HG03064 (cell line): ENCODE measurements around the gene GLI1.

Source experiments
- ATAC-seq: cut with Tn5 transposase; IDR thresholded peaks from one replicate; pipeline ENCODE4 v1.9.1; 2021; ENCODE audit warnings: low read depth; ENCODE audit not compliant: unreplicated experiment

The GLI1 gene

DNA sequence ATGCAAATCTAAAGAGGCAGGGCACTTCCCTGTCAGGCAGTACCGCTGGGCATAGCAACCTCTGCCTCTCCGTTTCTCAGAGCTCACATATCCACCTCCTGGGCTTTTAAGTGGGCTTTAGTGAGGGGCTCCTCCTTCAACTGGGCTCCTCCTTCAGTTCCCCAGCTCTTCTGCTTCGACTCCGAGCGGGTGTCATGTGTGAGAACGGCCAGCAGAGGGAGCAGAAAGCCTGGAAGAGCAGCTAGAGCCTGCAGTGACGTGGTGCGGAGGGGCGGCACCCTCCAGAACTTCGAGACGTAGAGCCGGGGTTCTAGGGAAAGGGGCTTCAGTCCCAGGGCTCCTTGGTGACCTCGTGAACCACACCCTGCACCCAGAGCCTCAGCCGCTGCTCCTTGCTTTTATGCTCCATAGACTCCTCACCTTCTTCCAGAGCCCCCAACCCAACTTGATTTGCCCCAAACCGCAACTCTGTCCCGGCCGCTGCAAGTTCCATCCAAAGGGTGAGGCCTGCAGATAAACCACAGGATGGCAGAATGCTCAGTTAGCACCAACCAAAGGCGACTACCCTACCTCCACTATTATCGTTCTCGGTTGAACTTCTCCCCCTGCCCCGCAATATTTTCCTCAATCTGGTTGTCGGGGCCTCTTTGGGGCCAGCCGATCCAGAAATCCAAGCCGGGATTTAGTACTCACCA, 383 bp upstream of the GLI1 start:
- ATAC-seq: peak; percentile 41

GRCh38 chr12:57460468-57460784, 841 bp downstream of the GLI1 start:
- no peak for ATAC-seq

- no peak for ATAC-seq
These were observed 1.3 kb downstream of the GLI1 start for GRCh38 chr12:57460841-57461275.

GRCh38 chr12:57461276-57461916, 1.8 kb downstream of the GLI1 start:
- ATAC-seq: no peak

DNA sequence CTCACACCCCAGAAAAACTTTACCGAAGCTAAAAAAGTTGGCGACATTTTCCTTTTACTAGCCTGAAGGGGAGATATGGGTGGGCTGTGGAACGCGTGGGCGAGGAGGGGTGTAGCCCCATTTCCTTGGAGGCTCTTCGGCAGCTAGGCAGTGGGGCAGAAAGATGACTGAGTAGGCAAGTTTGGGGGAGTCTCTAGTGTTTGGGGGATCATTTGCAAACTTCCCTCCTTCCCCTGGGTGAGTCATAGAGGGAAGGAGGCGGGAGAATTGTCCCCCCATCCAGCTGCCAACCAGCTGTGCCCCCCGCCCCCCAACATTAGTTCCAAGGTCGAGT, 2.3 kb downstream of the GLI1 start:
- no peak for ATAC-seq

GRCh38 chr12:57462251-57462911, 2.8 kb downstream of the GLI1 start:
- peak; percentile 52 for ATAC-seq

DNA sequence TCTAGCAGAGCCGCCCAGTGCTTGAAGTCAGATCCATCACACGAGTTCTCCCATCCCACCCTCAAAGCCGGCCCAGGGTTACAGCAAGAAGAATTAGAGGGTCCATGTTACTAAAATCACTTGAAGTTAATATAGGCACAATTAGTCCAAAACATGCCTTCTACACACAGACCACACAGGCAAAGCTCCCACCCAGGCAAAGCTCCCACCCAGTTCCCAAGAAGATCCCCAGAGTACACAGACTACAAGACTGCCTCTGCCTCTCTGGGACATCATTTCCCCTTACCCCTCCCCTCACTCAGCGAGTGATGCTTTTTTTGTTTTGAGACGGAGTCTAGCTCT, 3.3 kb downstream of the GLI1 start:
- ATAC-seq: no peak

- no peak for ATAC-seq
These were observed 5.0 kb downstream of the GLI1 start for GRCh38 chr12:57464569-57464968.

- no peak for ATAC-seq
These were observed 5.6 kb downstream of the GLI1 start for GRCh38 chr12:57465030-57465746.

- ATAC-seq: no peak
These were observed 6.3 kb downstream of the GLI1 start for GRCh38 chr12:57465747-57466505.

GRCh38 chr12:57467212-57467874, 7.8 kb downstream of the GLI1 start:
- ATAC-seq: no peak

GRCh38 chr12:57467915-57468314, 8.3 kb downstream of the GLI1 start:
- no peak for ATAC-seq

DNA sequence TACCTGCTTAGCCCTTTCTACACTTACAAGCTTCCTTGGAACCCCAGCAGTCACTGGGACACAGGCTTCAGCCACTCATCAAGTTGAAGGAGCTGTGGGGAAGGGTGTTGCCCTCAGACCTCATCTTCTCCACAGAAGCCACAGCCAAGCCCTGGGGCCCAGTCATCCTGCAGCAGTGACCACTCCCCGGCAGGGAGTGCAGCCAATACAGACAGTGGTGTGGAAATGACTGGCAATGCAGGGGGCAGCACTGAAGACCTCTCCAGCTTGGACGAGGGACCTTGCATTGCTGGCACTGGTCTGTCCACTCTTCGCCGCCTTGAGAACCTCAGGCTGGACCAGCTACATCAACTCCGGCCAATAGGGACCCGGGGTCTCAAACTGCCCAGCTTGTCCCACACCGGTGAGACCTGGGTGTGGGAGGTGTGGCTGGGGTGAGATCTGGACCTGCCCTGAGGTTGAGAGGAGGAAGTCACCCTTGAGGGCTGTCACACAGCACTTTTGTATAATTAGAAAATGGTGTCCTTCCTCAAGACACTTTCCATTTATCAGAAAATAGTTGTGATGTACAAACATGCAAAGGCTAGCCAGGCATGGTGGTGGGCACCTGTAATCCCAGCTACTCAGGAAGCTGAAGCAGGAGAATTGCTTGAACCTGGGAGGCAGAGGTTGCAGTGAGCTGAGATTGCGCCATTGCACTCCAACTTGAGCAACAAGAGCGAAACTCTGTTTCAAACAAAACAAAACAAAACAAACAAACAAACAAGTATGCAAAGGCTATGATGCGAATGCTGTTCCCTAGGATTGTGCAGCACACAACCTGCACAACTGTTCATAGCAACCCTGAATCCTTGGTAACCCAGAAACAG, 9.9 kb downstream of the GLI1 start:
- ATAC-seq: no peak

DNA sequence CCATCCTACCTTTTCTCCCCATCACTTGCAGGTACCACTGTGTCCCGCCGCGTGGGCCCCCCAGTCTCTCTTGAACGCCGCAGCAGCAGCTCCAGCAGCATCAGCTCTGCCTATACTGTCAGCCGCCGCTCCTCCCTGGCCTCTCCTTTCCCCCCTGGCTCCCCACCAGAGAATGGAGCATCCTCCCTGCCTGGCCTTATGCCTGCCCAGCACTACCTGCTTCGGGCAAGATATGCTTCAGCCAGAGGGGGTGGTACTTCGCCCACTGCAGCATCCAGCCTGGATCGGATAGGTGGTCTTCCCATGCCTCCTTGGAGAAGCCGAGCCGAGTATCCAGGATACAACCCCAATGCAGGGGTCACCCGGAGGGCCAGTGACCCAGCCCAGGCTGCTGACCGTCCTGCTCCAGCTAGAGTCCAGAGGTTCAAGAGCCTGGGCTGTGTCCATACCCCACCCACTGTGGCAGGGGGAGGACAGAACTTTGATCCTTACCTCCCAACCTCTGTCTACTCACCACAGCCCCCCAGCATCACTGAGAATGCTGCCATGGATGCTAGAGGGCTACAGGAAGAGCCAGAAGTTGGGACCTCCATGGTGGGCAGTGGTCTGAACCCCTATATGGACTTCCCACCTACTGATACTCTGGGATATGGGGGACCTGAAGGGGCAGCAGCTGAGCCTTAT, 10.8 kb downstream of the GLI1 start:
- ATAC-seq: no peak

DNA sequence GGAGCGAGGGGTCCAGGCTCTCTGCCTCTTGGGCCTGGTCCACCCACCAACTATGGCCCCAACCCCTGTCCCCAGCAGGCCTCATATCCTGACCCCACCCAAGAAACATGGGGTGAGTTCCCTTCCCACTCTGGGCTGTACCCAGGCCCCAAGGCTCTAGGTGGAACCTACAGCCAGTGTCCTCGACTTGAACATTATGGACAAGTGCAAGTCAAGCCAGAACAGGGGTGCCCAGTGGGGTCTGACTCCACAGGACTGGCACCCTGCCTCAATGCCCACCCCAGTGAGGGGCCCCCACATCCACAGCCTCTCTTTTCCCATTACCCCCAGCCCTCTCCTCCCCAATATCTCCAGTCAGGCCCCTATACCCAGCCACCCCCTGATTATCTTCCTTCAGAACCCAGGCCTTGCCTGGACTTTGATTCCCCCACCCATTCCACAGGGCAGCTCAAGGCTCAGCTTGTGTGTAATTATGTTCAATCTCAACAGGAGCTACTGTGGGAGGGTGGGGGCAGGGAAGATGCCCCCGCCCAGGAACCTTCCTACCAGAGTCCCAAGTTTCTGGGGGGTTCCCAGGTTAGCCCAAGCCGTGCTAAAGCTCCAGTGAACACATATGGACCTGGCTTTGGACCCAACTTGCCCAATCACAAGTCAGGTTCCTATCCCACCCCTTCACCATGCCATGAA, 11.5 kb downstream of the GLI1 start:
- ATAC-seq: no peak

DNA sequence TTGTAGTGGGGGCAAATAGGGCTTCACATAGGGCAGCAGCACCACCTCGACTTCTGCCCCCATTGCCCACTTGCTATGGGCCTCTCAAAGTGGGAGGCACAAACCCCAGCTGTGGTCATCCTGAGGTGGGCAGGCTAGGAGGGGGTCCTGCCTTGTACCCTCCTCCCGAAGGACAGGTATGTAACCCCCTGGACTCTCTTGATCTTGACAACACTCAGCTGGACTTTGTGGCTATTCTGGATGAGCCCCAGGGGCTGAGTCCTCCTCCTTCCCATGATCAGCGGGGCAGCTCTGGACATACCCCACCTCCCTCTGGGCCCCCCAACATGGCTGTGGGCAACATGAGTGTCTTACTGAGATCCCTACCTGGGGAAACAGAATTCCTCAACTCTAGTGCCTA, 12.1 kb downstream of the GLI1 start:
- no peak for ATAC-seq

DNA sequence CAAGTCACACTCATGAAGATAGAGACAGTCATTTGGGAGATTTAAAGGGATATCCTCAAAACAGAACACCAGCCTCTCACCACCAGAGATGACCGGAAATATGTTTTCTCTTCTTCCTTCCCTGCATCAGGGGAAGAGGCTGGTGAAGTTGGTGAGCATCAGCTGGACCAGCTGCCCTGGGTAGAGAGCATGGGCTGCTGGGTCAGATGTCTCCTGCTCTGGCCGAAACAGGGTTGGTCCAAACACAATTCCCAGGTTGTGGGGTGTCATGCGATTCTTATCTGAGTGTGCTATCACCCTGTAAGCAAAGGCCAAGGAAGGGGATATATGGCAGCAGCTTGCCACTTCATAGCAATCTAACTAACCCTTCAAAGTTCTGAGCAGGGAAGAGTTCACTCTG, 12.8 kb downstream of the GLI1 start:
- ATAC-seq: no peak

GRCh38 chr12:57473392-57473791, 13.8 kb downstream of the GLI1 start:
- no peak for ATAC-seq
